PC-3 (cell line): Measurements from ENCODE around the gene SCAI.

ENCODE experiments used
- EZH2phosphoT487 ChIP-seq: fragments of 300-600 bp; sonication (generic); IDR thresholded peaks from 2 replicates; pipeline ENCODE4 v1.6.1; 2018; ENCODE audit warnings: mild to moderate bottlenecking, antibody characterized with exemption, low read length, borderline replicate concordance
- TF ChIP-seq, protein P1 (sequence below): fragments of 300-600 bp; sonication (generic); conservative IDR thresholded peaks from 2 replicates; pipeline ENCODE4 v1.5.1; 2017; ENCODE audit warnings: antibody characterized with exemption, low read depth, mild to moderate bottlenecking, low read length

- TF ChIP-seq, protein P1, sequence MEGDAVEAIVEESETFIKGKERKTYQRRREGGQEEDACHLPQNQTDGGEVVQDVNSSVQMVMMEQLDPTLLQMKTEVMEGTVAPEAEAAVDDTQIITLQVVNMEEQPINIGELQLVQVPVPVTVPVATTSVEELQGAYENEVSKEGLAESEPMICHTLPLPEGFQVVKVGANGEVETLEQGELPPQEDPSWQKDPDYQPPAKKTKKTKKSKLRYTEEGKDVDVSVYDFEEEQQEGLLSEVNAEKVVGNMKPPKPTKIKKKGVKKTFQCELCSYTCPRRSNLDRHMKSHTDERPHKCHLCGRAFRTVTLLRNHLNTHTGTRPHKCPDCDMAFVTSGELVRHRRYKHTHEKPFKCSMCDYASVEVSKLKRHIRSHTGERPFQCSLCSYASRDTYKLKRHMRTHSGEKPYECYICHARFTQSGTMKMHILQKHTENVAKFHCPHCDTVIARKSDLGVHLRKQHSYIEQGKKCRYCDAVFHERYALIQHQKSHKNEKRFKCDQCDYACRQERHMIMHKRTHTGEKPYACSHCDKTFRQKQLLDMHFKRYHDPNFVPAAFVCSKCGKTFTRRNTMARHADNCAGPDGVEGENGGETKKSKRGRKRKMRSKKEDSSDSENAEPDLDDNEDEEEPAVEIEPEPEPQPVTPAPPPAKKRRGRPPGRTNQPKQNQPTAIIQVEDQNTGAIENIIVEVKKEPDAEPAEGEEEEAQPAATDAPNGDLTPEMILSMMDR, result no peak
- TF ChIP-seq EZH2phosphoT487, result no peak
These were observed 193.9 kb downstream of the SCAI start for GRCh38 chr9:124949387-124949786.
